GM10266 (cell line): ENCODE measurements around the gene GNA12.

Source experiments
- DNase-seq: peaks from one replicate; pipeline ENCODE4 v3.0.0; 2012; ENCODE audit errors: extremely low spot score
- TF ChIP-seq, protein P1 (sequence below): IDR thresholded peaks from 2 replicates; pipeline ENCODE4 v1.5.1; 2012; ENCODE audit warnings: mild to moderate bottlenecking, low read depth; ENCODE audit not compliant: control insufficient read depth, insufficient read depth; ENCODE audit errors: missing control alignments

Gene GNA12

DNA sequence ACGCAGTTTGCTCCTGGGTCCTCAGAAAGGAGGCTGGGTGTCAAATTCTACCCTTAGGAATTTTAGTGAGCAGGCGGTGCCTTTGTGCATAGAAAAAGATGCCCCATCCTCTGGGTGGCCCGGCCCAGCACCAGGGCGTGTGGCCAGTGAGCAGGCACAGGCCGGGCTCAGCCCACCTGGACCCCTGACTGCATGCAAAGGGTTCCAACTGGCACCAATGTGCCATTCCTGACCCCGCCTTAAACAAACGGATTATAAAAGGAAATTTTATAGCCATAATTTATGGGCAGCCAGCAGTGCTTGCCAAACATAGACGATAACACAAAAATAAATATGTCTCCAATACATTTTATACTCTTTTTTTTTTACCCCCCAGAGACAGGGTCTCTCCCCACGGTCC is 40.1 kb upstream of the GNA12 start:
- no peak for DNase-seq

DNA sequence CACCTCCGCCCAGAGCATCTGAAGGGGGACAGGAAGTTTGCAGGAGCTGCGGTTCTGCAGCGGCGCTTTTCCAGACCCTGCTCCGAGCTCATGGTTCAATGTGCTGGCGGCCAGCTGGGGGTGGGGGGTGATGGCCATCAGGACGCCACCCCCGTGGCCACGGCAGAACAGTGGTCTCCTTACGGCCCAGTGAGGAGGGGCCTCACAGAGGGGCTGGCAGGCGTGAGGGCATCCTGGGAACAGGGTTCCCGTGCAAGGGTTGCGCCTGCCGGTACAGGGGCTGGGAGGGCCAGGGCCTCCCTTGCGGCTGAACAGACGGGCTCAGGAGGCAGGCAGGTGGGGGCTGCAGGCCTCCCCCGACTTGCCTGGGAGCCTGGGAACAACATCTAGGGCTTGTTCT is 39.0 kb upstream of the GNA12 start:
- TF ChIP-seq, protein P1, sequence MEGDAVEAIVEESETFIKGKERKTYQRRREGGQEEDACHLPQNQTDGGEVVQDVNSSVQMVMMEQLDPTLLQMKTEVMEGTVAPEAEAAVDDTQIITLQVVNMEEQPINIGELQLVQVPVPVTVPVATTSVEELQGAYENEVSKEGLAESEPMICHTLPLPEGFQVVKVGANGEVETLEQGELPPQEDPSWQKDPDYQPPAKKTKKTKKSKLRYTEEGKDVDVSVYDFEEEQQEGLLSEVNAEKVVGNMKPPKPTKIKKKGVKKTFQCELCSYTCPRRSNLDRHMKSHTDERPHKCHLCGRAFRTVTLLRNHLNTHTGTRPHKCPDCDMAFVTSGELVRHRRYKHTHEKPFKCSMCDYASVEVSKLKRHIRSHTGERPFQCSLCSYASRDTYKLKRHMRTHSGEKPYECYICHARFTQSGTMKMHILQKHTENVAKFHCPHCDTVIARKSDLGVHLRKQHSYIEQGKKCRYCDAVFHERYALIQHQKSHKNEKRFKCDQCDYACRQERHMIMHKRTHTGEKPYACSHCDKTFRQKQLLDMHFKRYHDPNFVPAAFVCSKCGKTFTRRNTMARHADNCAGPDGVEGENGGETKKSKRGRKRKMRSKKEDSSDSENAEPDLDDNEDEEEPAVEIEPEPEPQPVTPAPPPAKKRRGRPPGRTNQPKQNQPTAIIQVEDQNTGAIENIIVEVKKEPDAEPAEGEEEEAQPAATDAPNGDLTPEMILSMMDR: no peak
- no peak for DNase-seq

More for the DNA sequence above, 40.1 kb upstream of the GNA12 start:
- TF ChIP-seq, protein P1: no peak

DNA sequence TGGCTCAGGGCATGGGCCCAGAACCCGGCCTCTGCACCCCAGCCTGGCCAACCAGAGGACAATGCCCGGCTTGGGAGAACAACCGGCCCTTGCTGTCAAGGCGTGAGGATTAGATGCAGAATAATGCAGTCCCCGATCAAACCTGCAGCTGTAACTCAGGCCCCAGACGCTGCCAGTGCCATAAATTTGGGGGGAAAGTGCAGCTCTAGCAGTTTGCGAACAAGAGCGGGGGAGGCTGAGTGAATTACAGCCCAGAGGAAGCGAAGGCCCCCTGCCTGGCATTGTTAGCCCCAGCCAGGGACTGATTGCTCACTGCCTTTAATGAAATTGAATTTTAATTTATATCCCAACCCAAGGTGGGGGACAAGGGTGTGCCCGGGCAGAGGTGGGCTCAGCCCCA is 38.0 kb upstream of the GNA12 start:
- TF ChIP-seq, protein P1: no peak

DNA sequence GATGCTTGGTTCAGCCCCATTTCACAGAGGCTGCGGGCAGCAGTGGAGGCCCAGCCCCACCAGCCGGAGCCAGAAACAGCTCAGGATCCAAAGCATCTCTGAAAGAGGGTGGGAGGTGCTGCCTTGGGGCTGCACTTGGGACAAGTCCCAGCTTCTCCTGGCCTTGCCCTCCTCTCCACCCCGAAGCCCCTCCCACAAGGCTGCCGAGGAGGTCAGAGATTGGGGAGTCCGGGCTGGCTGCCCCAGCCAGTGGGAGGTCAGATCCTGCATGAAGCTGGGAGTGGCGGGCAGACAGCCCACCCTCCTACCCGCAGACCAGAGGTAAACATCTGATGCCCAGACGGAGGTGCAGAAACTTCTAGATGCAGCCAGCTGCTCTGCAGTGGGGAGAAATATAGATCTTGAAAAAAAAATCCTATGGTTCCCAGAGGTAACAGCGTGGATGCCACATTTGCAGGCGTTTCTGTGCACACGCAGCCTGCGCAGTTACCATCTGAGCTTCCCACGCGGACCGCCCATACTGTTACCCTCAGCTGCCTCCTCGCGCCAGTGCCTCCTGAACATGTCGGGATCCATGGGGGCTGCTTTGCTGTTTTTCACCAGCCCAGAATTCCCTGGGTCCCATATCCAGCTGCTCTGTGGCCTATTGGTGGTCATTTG is 36.9 kb upstream of the GNA12 start:
- TF ChIP-seq, protein P1: no peak

More for the DNA sequence above, 38.0 kb upstream of the GNA12 start:
- DNase-seq: no peak

DNA sequence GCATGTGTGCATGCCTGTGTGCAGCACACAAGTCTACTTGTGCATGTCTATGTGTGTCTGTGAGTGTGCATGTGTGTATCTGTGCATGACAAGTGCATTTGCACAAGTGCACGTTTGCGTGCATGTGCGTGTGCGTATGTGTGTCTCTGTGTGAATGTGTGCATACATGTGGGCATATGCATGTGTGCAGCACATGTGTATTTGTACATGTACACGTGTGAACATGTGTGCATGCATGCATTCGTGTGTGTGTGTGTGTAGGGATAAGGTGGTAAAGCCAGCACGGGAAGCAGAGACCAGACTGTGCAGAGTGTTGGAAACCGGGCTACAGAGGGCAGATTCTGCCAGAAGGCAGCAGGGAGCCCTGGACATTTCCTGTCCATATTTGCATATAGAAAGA is 35.9 kb upstream of the GNA12 start:
- TF ChIP-seq, protein P1: no peak
- no peak for DNase-seq

More for the DNA sequence above, 36.9 kb upstream of the GNA12 start:
- DNase-seq: no peak

DNA sequence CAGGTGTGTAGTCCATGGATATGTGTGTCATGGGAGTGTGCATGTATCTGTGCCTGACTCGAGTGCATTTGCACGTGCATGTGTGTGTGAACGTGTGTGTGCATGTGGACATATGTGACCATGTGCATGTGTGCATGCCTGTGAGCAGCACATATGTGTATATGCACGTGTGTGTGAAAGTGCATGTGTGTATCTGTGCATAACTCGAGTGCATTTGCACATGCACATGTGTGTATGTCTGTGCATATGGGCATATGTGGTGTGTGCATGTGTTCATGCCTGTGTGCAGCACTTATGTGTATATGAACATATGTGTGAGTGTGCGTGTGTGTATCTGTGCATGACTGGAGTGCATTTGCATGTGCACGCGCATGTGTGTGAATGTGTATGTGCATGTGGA is 35.2 kb upstream of the GNA12 start:
- TF ChIP-seq, protein P1: no peak

DNA sequence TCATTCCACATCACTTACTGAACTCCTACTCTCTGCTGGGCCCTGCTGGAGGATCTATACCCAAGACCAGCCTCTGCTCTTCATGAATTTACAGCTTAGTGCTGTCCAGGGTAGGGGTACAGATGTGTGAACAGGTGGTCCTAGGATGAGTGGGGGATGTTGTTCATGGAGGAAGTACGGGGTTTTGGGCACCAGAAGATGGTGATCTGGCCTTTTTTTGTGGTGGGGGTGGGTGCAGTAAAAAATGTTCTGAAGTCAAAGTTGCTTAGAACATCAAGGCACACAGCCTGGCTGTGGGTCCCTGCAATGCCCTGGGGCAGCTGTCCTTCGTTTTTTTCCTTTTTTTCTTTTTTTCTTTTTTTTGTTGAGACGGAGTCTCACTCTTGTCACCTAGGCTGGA is 34.2 kb upstream of the GNA12 start:
- no peak for DNase-seq
- TF ChIP-seq, protein P1: no peak

More for the DNA sequence above, 35.2 kb upstream of the GNA12 start:
- DNase-seq: no peak
